ENCODE results near the gene MRAP. TPM values are rescaled to one million over a fixed set of nuclear protein-coding genes. Genes with fewer than 3 reads are reported as not detected.
A peak's percentile ranks its signal among the peaks of the same experiment; 100 is the strongest.
"Not testable (repeated sequence)": the region's sequence is repeated elsewhere in the genome, so short reads cannot be mapped to it uniquely, and the experiment has no call there.

The MRAP gene
- total RNA-seq, 1 donor from 2014 or later = 0.46 TPM

DNA sequence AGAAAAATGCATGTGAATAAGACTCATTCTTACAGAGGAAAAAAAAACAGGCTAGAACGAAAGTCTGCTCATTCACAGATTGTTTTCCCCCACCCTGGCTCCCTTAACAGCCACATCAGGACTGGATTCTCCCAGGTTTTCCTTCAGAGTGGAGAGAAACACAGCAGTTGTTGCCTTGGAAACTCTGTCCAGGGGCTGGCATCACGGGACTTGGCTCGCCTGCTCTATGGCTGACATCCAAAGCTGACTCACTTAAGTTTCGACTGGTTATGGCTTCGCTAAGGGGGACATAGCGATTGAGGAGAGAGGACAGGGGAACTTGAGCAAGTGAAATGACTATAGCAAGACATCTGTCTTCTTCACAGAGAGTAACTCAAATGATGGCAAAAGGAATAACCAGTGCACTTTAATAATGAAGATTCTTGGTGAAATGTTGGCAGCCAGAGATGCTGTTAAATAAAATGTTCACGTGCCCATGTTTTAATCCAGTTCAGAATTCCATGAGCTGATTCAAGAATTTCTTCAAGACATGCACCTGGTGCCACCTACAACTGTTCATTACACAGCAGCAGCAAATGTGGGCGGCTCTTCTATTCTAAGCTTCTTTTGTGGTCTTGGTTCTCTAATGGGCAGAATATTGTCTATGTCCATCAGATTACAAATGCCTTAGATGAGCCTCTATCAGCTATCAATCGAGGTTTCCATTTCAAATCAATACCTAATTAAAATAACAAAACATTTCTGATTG, 41.6 kb upstream of the MRAP start:
- H3K4me3 ChIP-seq = no peak overlapping the region
- DNase-seq (peak; percentile 74), ATAC-seq (peak; percentile 59)
- no peaks in the 10 kb centered on the region for H3K36me3 ChIP-seq
- TF ChIP-seq, protein P1, sequence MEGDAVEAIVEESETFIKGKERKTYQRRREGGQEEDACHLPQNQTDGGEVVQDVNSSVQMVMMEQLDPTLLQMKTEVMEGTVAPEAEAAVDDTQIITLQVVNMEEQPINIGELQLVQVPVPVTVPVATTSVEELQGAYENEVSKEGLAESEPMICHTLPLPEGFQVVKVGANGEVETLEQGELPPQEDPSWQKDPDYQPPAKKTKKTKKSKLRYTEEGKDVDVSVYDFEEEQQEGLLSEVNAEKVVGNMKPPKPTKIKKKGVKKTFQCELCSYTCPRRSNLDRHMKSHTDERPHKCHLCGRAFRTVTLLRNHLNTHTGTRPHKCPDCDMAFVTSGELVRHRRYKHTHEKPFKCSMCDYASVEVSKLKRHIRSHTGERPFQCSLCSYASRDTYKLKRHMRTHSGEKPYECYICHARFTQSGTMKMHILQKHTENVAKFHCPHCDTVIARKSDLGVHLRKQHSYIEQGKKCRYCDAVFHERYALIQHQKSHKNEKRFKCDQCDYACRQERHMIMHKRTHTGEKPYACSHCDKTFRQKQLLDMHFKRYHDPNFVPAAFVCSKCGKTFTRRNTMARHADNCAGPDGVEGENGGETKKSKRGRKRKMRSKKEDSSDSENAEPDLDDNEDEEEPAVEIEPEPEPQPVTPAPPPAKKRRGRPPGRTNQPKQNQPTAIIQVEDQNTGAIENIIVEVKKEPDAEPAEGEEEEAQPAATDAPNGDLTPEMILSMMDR (IDR thresholded peaks at IDR 0.05) = no peak
- no peaks in the 10 kb centered on the region for H3K9me3 ChIP-seq
- intact Hi-C loops (cut with DNase I) = loop anchor here (5.0 kb wide), 1 partner anchor 390 kb away; no protein-coding TSS in a partner anchor
- peaks cover 4% of the 10 kb centered on the region for H3K4me1 ChIP-seq
- no peaks in the 10 kb centered on the region for H3K27me3 ChIP-seq
- H3K27ac ChIP-seq = peak overlapping the region; percentile 32

DNA sequence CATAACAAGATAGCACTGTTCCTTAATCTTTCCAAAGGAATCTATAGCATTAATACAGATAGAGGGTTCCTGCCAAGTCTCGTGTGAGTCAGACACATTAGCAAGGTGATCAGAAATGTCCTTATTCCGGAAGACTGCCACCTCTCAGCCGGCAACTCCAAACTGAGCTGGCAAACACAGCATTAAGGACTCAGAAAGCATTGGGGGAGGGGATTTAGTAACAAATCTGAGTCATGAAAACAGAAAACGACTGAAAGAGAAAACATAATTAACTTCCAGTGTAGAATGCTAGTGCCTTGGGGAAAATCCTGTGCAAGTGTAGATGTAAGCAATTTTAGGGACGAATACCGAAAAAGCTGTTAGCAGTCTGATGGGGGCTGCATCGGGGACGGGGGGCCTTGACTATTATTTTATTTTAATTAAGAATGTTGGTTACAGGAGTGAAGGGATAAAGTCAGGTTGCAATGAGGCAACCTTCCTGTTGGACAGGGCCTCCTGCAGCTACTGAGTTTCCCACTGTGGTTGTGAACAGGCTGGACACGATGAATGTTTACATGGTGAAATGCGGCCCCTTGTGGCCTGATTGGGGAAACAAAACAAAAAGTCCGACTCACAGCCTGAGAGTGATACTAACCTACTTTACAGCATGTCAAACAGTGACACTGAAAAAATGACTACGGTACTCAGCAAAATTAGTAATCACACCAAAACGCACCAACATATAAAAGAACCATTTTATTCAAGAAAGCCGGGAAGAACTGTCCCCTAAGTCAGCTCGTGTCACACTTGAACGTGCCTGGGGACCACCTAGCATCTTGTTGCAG, 40.5 kb upstream of the MRAP start:
- H3K4me1 ChIP-seq = peaks cover 4% of the 10 kb centered on the region
- H3K4me3 ChIP-seq = no peak overlapping the region
- peak; percentile 92 for ATAC-seq
- no peak for DNase-seq
- H3K36me3 ChIP-seq = no peaks in the 10 kb centered on the region
- no peak overlapping the region for H3K27ac ChIP-seq
- no peaks in the 10 kb centered on the region for H3K9me3 ChIP-seq
- intact Hi-C loops (cut with DNase I) = loop anchor here (5.0 kb wide), 1 partner anchor 391 kb away; no protein-coding TSS in a partner anchor
- TF ChIP-seq, protein P1 (IDR thresholded peaks at IDR 0.05) = peak; percentile 72
- H3K27me3 ChIP-seq = no peaks in the 10 kb centered on the region

DNA sequence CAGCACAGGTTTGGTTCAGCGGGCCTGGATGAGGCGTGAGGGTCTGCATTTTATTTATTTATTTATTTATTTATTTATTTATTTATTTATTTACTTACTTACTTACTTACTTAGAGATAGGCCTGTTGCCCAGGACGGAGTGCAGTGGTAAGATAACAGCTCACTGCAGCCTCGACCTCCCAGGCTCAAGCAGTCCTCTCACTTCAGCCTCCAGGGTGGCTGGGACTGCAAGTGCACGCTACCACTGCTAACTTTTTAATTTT, 39.9 kb upstream of the MRAP start:
- H3K4me3 ChIP-seq, H3K36me3 ChIP-seq, H3K9me3 ChIP-seq, H3K27ac ChIP-seq, DNase-seq, ATAC-seq, H3K4me1 ChIP-seq, H3K27me3 ChIP-seq: not testable (repeated sequence)
- intact Hi-C loops (cut with DNase I) = loop anchor here (5.0 kb wide), 1 partner anchor 391 kb away; no protein-coding TSS in a partner anchor

DNA sequence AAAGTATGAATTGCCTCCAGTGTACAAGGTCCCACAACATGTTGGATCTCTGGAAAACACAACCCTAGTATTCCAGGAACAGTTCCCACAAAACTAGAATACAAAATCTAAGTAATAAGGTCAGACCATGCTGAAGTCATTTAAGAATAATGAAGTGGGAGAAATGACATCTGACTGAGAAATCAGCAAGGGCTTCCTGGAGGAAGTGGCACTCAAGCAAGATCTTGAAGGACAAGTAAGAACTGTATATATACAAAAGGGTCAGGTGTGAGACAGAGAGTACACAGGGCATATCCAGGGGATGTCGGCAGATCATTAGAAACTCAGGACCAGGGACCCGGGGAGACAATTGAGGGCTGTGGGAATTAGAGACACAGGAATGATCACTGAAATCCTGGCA, 38.5 kb upstream of the MRAP start:
- TF ChIP-seq, protein P1 (IDR thresholded peaks at IDR 0.05) = no peak
- Histone ChIP-seq H3K4me3 (no peak overlapping the region), H3K4me1 (peaks cover 4% of the 10 kb centered on the region), H3K27ac (no peak overlapping the region), H3K36me3 (no peaks in the 10 kb centered on the region), H3K9me3 (no peaks in the 10 kb centered on the region), H3K27me3 (no peaks in the 10 kb centered on the region)
- intact Hi-C loops (cut with DNase I) = no loop called here
- no peak for DNase-seq
- no peak for ATAC-seq

DNA sequence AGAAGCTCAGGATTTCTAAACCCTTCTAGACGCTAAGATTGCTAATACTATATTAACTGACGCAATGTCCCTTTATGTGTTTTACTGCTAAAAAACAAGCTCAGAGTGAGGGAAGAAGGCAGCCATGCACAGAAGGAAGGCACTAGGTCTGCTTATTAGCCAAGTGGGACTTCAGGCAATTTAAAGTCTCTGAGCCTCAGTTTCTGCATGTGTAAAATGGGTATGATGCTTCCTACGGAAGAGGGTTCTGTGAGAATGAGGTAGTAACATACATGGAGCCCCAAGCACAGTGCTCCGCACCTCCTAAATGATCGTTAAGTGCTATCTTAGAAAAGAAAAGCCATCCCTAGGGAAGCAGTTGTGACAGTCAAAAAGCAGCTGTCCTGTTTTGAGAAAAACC, 36.7 kb upstream of the MRAP start:
- ATAC-seq (no peak), DNase-seq (no peak)
- H3K27ac ChIP-seq = no peak overlapping the region
- H3K4me3 ChIP-seq = no peak overlapping the region
- no peaks in the 10 kb centered on the region for H3K27me3 ChIP-seq
- no peaks in the 10 kb centered on the region for H3K9me3 ChIP-seq
- H3K4me1 ChIP-seq = no peaks in the 10 kb centered on the region
- intact Hi-C loops (cut with DNase I) = no loop called here
- TF ChIP-seq, protein P1 (IDR thresholded peaks at IDR 0.05) = no peak
- no peaks in the 10 kb centered on the region for H3K36me3 ChIP-seq

DNA sequence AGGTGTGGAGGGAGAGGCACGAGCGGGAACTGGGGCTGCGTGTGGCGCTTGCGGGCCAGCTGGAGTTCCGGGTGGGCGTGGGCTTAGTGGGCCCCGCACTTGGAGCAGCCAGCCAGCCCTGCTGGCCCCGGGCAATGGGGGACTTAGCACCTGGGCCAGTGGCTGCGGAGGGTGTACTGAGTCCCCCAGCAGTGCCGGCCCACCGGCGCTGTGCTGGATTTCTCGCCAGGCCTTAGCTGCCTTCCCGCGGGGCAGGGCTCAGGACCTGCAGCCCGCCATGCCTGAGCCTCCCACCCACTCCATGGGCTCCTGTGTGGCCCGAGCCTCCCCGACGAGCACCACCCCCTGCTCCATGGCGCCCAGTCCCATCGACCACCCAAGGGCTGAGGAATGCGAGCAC, 33.3 kb upstream of the MRAP start:
- peaks cover 20% of the 10 kb centered on the region for H3K36me3 ChIP-seq
- ATAC-seq; H3K27ac ChIP-seq; intact Hi-C loops (cut with DNase I); H3K4me3 ChIP-seq; H3K4me1 ChIP-seq; H3K27me3 ChIP-seq; H3K9me3 ChIP-seq; DNase-seq: not testable (repeated sequence)
